DND-41 (cell line): ENCODE data around the gene ZSCAN18.

Experiments used
- ATAC-seq: fragments of 200-7000 bp; cut with Tn5 transposase; 3 replicates; pipeline ENCODE4 v1.9.1; 2021; ENCODE audit warnings: low read depth; ENCODE audit not compliant: insufficient read depth
- DNase-seq: peaks from one replicate; pipeline ENCODE4 v3.0.0-alpha.2; 2020
- H2AFZ ChIP-seq: 2 replicates; pipeline ENCODE4 v1.6.0; 2012; ENCODE audit warnings: low read depth, low read length
- H3K27ac ChIP-seq: 2 replicates; pipeline ENCODE4 v1.5.1; 2012; ENCODE audit warnings: low read length, inconsistent platforms
- H3K27me3 ChIP-seq: fragments of 200-600 bp; sonication (generic); 2 replicates; pipeline ENCODE4 v1.6.0; 2012; ENCODE audit warnings: low read length, mild to moderate bottlenecking, inconsistent platforms; ENCODE audit not compliant: insufficient read depth, poor library complexity
- H3K36me3 ChIP-seq: 2 replicates; pipeline ENCODE4 v1.5.1; 2012; ENCODE audit warnings: low read length, inconsistent platforms; ENCODE audit not compliant: insufficient read depth
- H3K4me1 ChIP-seq: 2 replicates; pipeline ENCODE4 v1.5.1; 2012; ENCODE audit warnings: mild to moderate bottlenecking, low read length; ENCODE audit not compliant: insufficient read depth
- H3K4me2 ChIP-seq: 2 replicates; pipeline ENCODE4 v1.6.0; 2012; ENCODE audit warnings: mild to moderate bottlenecking, moderate library complexity, low read length, inconsistent platforms; ENCODE audit not compliant: insufficient read depth
- H3K4me3 ChIP-seq, 2 experiments: fragments of 200-600 bp in 1 of 2; shearing (Covaris generic) in 1 of 2; 2 replicates each; pipeline ENCODE4 v1.5.1; 2012 to 2016; ENCODE audit warnings: inconsistent platforms in 2 of 2, low read length in 2 of 2, mild to moderate bottlenecking in 2 of 2, low read depth in 1 of 2, moderate library complexity in 1 of 2
- H3K79me2 ChIP-seq: 2 replicates; pipeline ENCODE4 v1.6.0; 2012; ENCODE audit warnings: low read length, inconsistent platforms; ENCODE audit not compliant: insufficient read depth
- H3K9ac ChIP-seq: 2 replicates; pipeline ENCODE4 v1.6.0; 2012; ENCODE audit warnings: low read depth, mild to moderate bottlenecking, inconsistent platforms, low read length, moderate library complexity
- H3K9me3 ChIP-seq: 2 replicates; pipeline ENCODE4 v1.5.1; 2012; ENCODE audit warnings: low read length, moderate library complexity, mild to moderate bottlenecking, inconsistent platforms; ENCODE audit not compliant: insufficient read depth, severe bottlenecking
- H4K20me1 ChIP-seq: 2 replicates; pipeline ENCODE4 v1.6.0; 2012; ENCODE audit warnings: low read length; ENCODE audit not compliant: insufficient read depth
- EZH2 ChIP-seq: IDR thresholded peaks from 3 replicates; pipeline ENCODE4 v1.6.1; 2012; ENCODE audit warnings: borderline replicate concordance, low read depth, mild to moderate bottlenecking, moderate library complexity, low read length, inconsistent platforms; ENCODE audit not compliant: severe bottlenecking
- TF ChIP-seq, protein P1 (sequence below): IDR thresholded peaks from 2 replicates; pipeline ENCODE4 v1.5.1; 2012; ENCODE audit warnings: borderline replicate concordance, low read length, moderate library complexity, mild to moderate bottlenecking; ENCODE audit not compliant: poor library complexity, severe bottlenecking; ENCODE audit errors: extremely low read depth

The ZSCAN18 gene

DNA sequence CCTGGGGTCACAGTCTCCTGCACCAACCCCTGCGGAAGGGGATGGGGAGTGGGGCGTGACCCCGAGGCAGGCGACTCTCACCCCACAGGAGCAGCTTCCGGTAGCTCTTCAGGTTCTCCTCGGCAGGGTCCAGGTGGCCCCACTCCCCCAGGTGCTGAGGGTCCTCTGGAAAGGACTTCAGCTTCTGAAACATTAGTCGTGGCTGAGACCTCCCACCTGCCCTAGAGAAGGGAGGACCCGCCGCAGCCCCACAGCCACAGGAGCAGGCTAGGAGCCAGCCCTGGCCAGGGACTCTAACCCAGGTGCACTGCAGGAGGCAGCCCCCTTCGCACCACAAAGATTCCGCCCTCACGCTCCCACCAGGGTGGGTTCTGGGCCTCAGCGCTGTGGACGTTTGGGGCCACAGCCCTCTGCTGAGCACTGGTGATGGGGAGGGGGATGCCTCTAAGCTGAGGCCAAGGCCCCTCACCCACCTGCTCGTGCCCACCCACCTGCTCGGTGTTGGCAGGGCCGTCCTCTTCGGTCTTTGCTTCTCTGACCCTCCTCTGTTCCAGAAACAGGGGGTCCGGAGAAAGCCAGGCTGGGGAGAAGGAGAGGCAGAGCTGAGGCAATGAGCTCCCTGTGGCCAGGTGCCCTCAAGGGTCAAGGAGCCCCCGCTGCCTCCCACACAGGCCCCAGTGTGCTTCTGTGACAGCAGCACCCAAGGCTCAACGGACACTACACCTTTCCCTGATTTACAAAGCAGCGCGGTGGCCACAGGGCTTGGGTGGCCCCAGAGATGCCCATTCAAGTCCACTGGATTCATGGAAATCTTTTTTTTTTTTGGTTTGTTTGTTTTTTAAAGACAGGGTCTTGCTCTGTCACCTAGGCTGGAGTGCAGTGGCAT lies 11.0 kb downstream of the ZSCAN18 start:
- Histone ChIP-seq H3K79me2 (no peaks in the 10 kb centered on the region), H3K4me1 (no peaks in the 10 kb centered on the region), H3K27me3 (no peaks in the 10 kb centered on the region), H3K36me3 (peaks cover 65% of the 10 kb centered on the region), H3K9ac (no peak overlapping the region), H3K4me2 (no peak overlapping the region), H3K4me3 (no peak overlapping the region), H4K20me1 (no peaks in the 10 kb centered on the region), H2AFZ (no peak overlapping the region), H3K9me3 (peaks cover 42% of the 10 kb centered on the region), H3K27ac (no peak overlapping the region)
- DNase-seq (no peak), ATAC-seq (no peak)
- TF ChIP-seq, protein P1, sequence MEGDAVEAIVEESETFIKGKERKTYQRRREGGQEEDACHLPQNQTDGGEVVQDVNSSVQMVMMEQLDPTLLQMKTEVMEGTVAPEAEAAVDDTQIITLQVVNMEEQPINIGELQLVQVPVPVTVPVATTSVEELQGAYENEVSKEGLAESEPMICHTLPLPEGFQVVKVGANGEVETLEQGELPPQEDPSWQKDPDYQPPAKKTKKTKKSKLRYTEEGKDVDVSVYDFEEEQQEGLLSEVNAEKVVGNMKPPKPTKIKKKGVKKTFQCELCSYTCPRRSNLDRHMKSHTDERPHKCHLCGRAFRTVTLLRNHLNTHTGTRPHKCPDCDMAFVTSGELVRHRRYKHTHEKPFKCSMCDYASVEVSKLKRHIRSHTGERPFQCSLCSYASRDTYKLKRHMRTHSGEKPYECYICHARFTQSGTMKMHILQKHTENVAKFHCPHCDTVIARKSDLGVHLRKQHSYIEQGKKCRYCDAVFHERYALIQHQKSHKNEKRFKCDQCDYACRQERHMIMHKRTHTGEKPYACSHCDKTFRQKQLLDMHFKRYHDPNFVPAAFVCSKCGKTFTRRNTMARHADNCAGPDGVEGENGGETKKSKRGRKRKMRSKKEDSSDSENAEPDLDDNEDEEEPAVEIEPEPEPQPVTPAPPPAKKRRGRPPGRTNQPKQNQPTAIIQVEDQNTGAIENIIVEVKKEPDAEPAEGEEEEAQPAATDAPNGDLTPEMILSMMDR, result no peak
- no peak for TF ChIP-seq EZH2

DNA sequence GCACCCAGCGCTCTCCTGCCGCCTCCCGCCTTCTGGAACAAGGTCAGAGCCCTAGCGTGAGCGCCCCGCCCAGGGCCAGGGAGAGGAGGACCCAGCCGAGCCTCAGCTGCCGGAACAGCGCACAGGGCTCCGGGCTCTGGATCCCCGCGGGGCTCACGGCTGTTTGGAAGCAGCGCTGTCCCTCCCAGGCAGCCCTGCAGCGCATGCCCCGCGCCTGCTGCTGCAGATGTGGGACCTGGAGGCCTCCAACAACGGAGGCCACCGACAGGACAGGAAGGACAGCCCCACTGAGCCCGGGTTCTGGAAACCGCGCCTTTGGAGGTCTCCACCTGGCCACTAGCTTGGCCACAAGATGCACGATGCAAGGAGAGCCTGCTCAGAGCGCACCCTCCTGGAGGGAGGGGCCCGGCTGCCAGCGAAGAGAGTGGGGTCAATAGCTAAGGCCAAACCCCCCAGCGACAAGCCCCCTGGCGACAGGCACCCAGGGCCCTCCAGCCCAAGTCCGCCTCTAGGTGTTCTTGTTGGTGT lies 12.6 kb downstream of the ZSCAN18 start:
- ATAC-seq (no peak), DNase-seq (no peak)
- Histone ChIP-seq H3K27me3 (no peaks in the 10 kb centered on the region), H4K20me1 (no peaks in the 10 kb centered on the region), H2AFZ (no peak overlapping the region), H3K27ac (no peak overlapping the region), H3K4me2 (no peak overlapping the region), H3K4me1 (no peaks in the 10 kb centered on the region), H3K9ac (no peak overlapping the region), H3K79me2 (no peaks in the 10 kb centered on the region), H3K36me3 (peaks cover 61% of the 10 kb centered on the region), H3K4me3 (no peak overlapping the region), H3K9me3 (peaks cover 42% of the 10 kb centered on the region)
- TF ChIP-seq, protein P1, result no peak
- TF ChIP-seq EZH2, result no peak

DNA sequence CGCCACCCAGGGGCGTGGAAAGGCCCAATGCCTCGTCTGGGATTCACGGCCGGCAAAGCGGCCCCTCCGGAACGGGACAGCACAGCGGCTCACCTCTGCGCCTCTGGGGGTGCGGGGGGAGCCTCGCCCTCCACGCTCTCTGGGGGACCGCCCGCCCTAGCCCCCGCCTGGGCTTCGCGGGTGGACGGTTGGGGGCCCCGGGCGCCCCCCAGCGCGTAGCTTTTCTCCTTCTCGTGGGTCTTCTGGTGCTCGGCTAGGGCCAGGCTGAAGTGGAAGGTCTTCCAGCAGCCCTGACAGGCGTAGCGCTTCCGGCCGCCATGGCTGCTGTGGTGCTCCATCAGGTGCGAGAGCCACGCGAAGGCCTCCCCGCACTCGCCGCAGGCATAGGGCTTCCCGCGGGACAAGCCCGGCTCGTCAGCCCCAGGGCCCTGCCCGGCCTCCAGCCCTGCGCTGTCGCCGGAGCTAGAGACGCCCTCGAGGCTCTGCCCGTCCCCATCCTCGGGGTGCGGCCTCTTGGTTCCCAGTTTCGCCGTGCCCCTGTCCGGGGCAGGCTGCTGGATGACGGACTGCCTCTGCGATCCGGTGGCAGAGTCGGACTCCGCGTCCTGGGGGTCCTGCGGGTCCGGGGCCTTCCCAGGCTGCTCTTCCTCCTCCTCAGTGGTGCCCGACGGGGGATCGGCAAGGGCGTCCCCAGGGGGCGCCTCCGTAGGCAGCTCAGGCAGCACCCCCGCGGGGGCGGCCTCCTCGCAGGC lies 13.3 kb downstream of the ZSCAN18 start:
- Histone ChIP-seq H3K27me3 (no peaks in the 10 kb centered on the region), H3K79me2 (no peaks in the 10 kb centered on the region), H3K4me1 (no peaks in the 10 kb centered on the region), H4K20me1 (no peaks in the 10 kb centered on the region), H3K27ac (no peak overlapping the region), H3K4me3 (no peak overlapping the region), H3K4me2 (no peak overlapping the region), H3K9me3 (peaks cover 38% of the 10 kb centered on the region), H3K36me3 (peaks cover 55% of the 10 kb centered on the region), H2AFZ (no peak overlapping the region), H3K9ac (no peak overlapping the region)
- ATAC-seq (no peak), DNase-seq (no peak)
- TF ChIP-seq, protein P1, result no peak
- no peak for TF ChIP-seq EZH2
